IMR-90 (cell line): ENCODE results near the gene ETV6. TPM values are rescaled to one million over a fixed set of nuclear protein-coding genes. Genes with fewer than 3 reads are reported as not detected.

Experiments
- ATAC-seq: fragments of 200-7000 bp; cut with Tn5 transposase; 2 replicates; pipeline ENCODE4 v1.9.1; 2020; ENCODE audit warnings: low read depth, mild to moderate bottlenecking, moderate library complexity
- BruUV-seq: library from RNA; stranded (reverse); fragments of 400-500 nt; replicated peaks from 2 replicates; lab custom pipeline; 2021; lab: Mats Ljungman, UMichigan
- CTCF ChIA-PET: fragments of 300-600 bp; formaldehyde crosslinking; extraction: SDS; loops from one replicate; lab custom pipeline; 2021; ENCODE audit warnings: antibody characterized with exemption; lab: Yijun Ruan, JAX
- POLR2A ChIA-PET: fragments of 300-600 bp; sonication (Branson Sonifier 250); formaldehyde crosslinking; loops from one replicate; lab custom pipeline; 2022; ENCODE audit warnings: antibody characterized with exemption; ENCODE audit not compliant: unreplicated experiment; lab: Charles Lee
- DNase-seq: peaks from one replicate; pipeline ENCODE4 v3.0.0; 2013
- H2AFZ ChIP-seq: replicated peaks from 2 replicates; pipeline ENCODE3; 2013; ENCODE audit warnings: low read length, mild to moderate bottlenecking; ENCODE audit not compliant: poor library complexity
- H2AK5ac ChIP-seq: 2 replicates; pipeline ENCODE4 v1.6.1; 2013; ENCODE audit warnings: low read depth, low read length, inconsistent platforms
- H2AK9ac ChIP-seq: replicated peaks from 2 replicates; pipeline ENCODE3; 2013; ENCODE audit warnings: mild to moderate bottlenecking, low read depth, low read length, moderate library complexity; ENCODE audit not compliant: poor library complexity
- H2BK120ac ChIP-seq: 2 replicates; pipeline ENCODE4 v1.6.1; 2013; ENCODE audit warnings: low read depth, low read length, inconsistent platforms
- H2BK15ac ChIP-seq: 3 replicates; pipeline ENCODE4 v1.6.1; 2013; ENCODE audit warnings: low read depth, low read length, inconsistent platforms
- H2BK20ac ChIP-seq: 2 replicates; pipeline ENCODE4 v1.6.1; 2013; ENCODE audit warnings: low read depth, mild to moderate bottlenecking, inconsistent platforms, low read length, moderate library complexity
- H2BK5ac ChIP-seq: 2 replicates; pipeline ENCODE4 v1.6.1; 2013; ENCODE audit warnings: mild to moderate bottlenecking, low read depth, low read length, inconsistent platforms; ENCODE audit not compliant: poor library complexity, severe bottlenecking
- H3K14ac ChIP-seq: replicated peaks from 2 replicates; pipeline ENCODE4 v1.6.1; 2013; ENCODE audit warnings: low read depth, low read length, inconsistent platforms
- H3K18ac ChIP-seq: 2 replicates; pipeline ENCODE4 v1.6.1; 2013; ENCODE audit warnings: low read depth, low read length, control low read depth
- H3K23ac ChIP-seq: 2 replicates; pipeline ENCODE4 v1.6.1; 2013; ENCODE audit warnings: low read depth, low read length, inconsistent platforms
- H3K27ac ChIP-seq: 2 replicates; pipeline ENCODE4 v1.5.1; 2013; ENCODE audit warnings: mild to moderate bottlenecking, control low read depth, low read length; ENCODE audit not compliant: insufficient read depth
- H3K27me3 ChIP-seq: 2 replicates; pipeline ENCODE4 v1.6.1; 2013; ENCODE audit warnings: low read length; ENCODE audit not compliant: control insufficient read depth, insufficient read depth
- H3K36me3 ChIP-seq: 2 replicates; pipeline ENCODE4 v1.6.1; 2013; ENCODE audit warnings: low read length, mixed read lengths; ENCODE audit not compliant: control insufficient read depth, insufficient read depth
- H3K4ac ChIP-seq: 2 replicates; pipeline ENCODE4 v1.6.1; 2013; ENCODE audit warnings: low read depth, low read length, inconsistent platforms
- H3K4me1 ChIP-seq: 2 replicates; pipeline ENCODE4 v1.6.1; 2013; ENCODE audit warnings: low read length, mixed read lengths; ENCODE audit not compliant: control insufficient read depth, insufficient read depth
- H3K4me2 ChIP-seq: 2 replicates; pipeline ENCODE4 v1.6.1; 2013; ENCODE audit warnings: low read depth, mild to moderate bottlenecking, control low read depth, low read length, moderate library complexity
- H3K4me3 ChIP-seq: 2 replicates; pipeline ENCODE4 v1.5.1; 2013; ENCODE audit warnings: low read depth, mild to moderate bottlenecking, control low read depth, low read length, moderate library complexity; ENCODE audit not compliant: insufficient read depth
- H3K56ac ChIP-seq: 2 replicates; pipeline ENCODE4 v1.6.1; 2013; ENCODE audit warnings: low read length, inconsistent platforms; ENCODE audit not compliant: insufficient read depth; ENCODE audit errors: extremely low read depth
- H3K79me1 ChIP-seq, 2 experiments: 2 replicates each; pipeline ENCODE4 v1.6.1; 2013; ENCODE audit warnings: low read length in 2 of 2, inconsistent platforms in 1 of 2, low read depth in 1 of 2
- H3K9ac ChIP-seq: 2 replicates; pipeline ENCODE4 v1.6.1; 2013; ENCODE audit warnings: low read depth, low read length, control low read depth
- H3K9me1 ChIP-seq: 2 replicates; pipeline ENCODE4 v1.6.1; 2013; ENCODE audit warnings: low read length, inconsistent platforms; ENCODE audit not compliant: insufficient read depth
- H3K9me3 ChIP-seq: 2 replicates; pipeline ENCODE4 v1.6.1; 2013; ENCODE audit warnings: low read length; ENCODE audit not compliant: control insufficient read depth, insufficient read depth
- H4K20me1 ChIP-seq: 2 replicates; pipeline ENCODE4 v1.6.1; 2013; ENCODE audit warnings: low read length, inconsistent platforms; ENCODE audit not compliant: insufficient read depth
- H4K5ac ChIP-seq: 2 replicates; pipeline ENCODE4 v1.6.1; 2013; ENCODE audit warnings: mild to moderate bottlenecking, low read depth, low read length, control low read depth
- H4K8ac ChIP-seq, 2 experiments: 2 replicates each; pipeline ENCODE4 v1.6.1; 2013; ENCODE audit warnings: low read depth in 2 of 2, low read length in 2 of 2, control low read depth in 1 of 2, inconsistent platforms in 1 of 2
- H4K91ac ChIP-seq: 2 replicates; pipeline ENCODE4 v1.6.1; 2013; ENCODE audit warnings: low read depth, low read length, inconsistent platforms; ENCODE audit not compliant: insufficient read depth
- CEBPB ChIP-seq: IDR thresholded peaks from 2 replicates; pipeline ENCODE4 v1.6.1; 2012; ENCODE audit warnings: low read depth, low read length, improper control_type of control experiment
- MAFK ChIP-seq: IDR thresholded peaks from 2 replicates; pipeline ENCODE4 v1.6.1; 2012; ENCODE audit warnings: low read depth, low read length, improper control_type of control experiment
- dilution Hi-C: fragments of 300-500 bp; cut with HindIII; formaldehyde crosslinking; loops from one replicate; pipeline ENCODE4 v1.14.3; 2018; ENCODE audit warnings: low sequenced_read_pairs; ENCODE audit not compliant: unreplicated experiment
- in situ Hi-C: fragments of 300-500 bp; cut with MboI; formaldehyde crosslinking; loops from 3 replicates; pipeline ENCODE4 v1.14.3; 2019; ENCODE audit warnings: low sequenced_read_pairs, inconsistent platforms, mixed read lengths
- intact Hi-C: fragments of 100-400 bp; cut with micrococcal nuclease; formaldehyde crosslinking; loops from 2 replicates; pipeline ENCODE4 v1.10.0; 2022
- polyA plus RNA-seq, 3 experiments: library from polyadenylated mRNA; depleted of rRNA; stranded (reverse); fragments of >200 nt; gene quantifications; 2 replicates each; pipeline ENCODE4 v1.2.3, GENCODE V29; 2012; ENCODE audit warnings: low replicate concordance in 1 of 3
- total RNA-seq: library from RNA; depleted of rRNA; stranded (reverse); fragments of >200 nt; gene quantifications from 2 replicates; pipeline ENCODE4 v1.2.3, GENCODE V29; 2012

The ETV6 gene
- total and polyA plus RNA-seq, 2 of the 4 experiments (the other 2 are of a cell fraction), result 8.4 to 9.9 TPM

DNA sequence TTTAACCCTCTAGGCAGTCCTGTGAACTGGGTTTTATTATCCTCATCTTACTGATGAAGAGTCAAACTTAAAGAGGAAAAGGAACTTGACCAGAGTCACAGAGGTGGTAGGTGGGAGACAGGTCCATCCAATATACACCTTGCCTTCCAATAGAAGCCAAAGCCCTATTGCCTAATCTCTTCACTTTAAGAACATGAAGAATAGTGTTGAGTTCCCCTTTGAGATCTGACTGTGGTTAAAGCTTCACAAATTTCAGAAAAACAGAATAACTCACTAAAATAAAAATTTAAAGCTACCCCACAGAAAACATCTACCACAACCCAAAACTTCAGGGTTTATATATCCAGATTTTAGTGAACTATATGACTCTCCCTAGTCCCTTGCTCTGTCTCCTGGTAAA, 115.4 kb downstream of the ETV6 start:
- H3K9ac ChIP-seq, result no peak overlapping the region; the same call in 1 of the 2 replicates
- H3K9me1 ChIP-seq, result peaks cover 21% of the 10 kb centered on the region
- peak overlapping the region; percentile 85; the same call in 1 of the 2 replicates for H3K23ac ChIP-seq
- peak overlapping the region; percentile 98 for H4K91ac ChIP-seq
- H4K20me1 ChIP-seq, result no peaks in the 10 kb centered on the region
- H3K18ac ChIP-seq, result peak overlapping the region; percentile 99
- POLR2A ChIA-PET, result no interaction called here
- DNase-seq (no peak), ATAC-seq (no peak)
- H3K4ac ChIP-seq, result peak overlapping the region; percentile 92; the same call in 1 of the 2 replicates
- CTCF ChIA-PET, result no interaction called here
- peak overlapping the region; percentile 75 for H2BK5ac ChIP-seq
- peak overlapping the region; percentile 88 to 90 for H4K8ac ChIP-seq
- no peaks in the 10 kb centered on the region for H3K36me3 ChIP-seq
- H3K27ac ChIP-seq, result peak overlapping the region; percentile 62; the same call in 1 of the 2 replicates
- TF ChIP-seq CEBPB, result 0 out of 2 replicates have a peak, but pooled peaks have one; percentile 21
- no peak for TF ChIP-seq MAFK
- H3K79me1 ChIP-seq, result peaks cover 45 to 81% of the 10 kb centered on the region in 2 experiments
- peak overlapping the region; percentile 95 for H2BK20ac ChIP-seq
- H2BK120ac ChIP-seq, result peak overlapping the region; percentile 96
- no peak overlapping the region for H3K56ac ChIP-seq
- H2AK5ac ChIP-seq, result peak overlapping the region; percentile 84; the same call in 1 of the 2 replicates
- H3K27me3 ChIP-seq, result no peaks in the 10 kb centered on the region
- H3K4me2 ChIP-seq, result no peak overlapping the region; the same call in 1 of the 2 replicates
- dilution Hi-C loops (no loop called here), in situ Hi-C loops (no loop called here), intact Hi-C loops (loop anchor here (1.0 to 10.0 kb wide), 3 partner anchors 32 to 270 kb away; no protein-coding TSS in a partner anchor)
- H2AK9ac ChIP-seq, result no peak overlapping the region
- peak overlapping the region; percentile 89; the same call in 1 of the 2 replicates for H4K5ac ChIP-seq
- peak overlapping the region; percentile 91 for H3K14ac ChIP-seq
- H3K4me3 ChIP-seq, result no peak overlapping the region
- H3K9me3 ChIP-seq, result no peaks in the 10 kb centered on the region
- H2BK15ac ChIP-seq, result peak overlapping the region; percentile 96
- BruUV-seq, result no TSS peak
- H2AFZ ChIP-seq, result no peak overlapping the region
- peaks cover 38% of the 10 kb centered on the region for H3K4me1 ChIP-seq
